Tibial artery (tissue), 4 donors: Measurements from ENCODE around the gene TNFRSF8.

ENCODE experiments used
- DNase-seq, 2 donors: peaks; one replicate each; pipeline ENCODE4 v3.0.0-alpha.2; 2019
- H3K27ac ChIP-seq, 2 donors: fragments of 200-600 bp; sonication (generic) in 1 of 2; 1 replicate in 1 of 2; 2 replicates in 1 of 2; pipeline ENCODE4 v1.5.1; 2018 to 2019; ENCODE audit warnings: mild to moderate bottlenecking in 1 of 2
- H3K27me3 ChIP-seq, 2 donors: fragments of 200-600 bp; sonication (generic) in 1 of 2; one replicate each; pipeline versions ENCODE4 v1.5.1 to v1.6.0; 2016 to 2019
- H3K36me3 ChIP-seq, 3 donors: fragments of 200-600 bp; sonication (generic) in 2 of 3; one replicate each; pipeline ENCODE4 v1.5.1; 2016 to 2019; ENCODE audit warnings: mild to moderate bottlenecking in 2 of 3
- H3K4me1 ChIP-seq, 4 donors: fragments of 200-600 bp; sonication (generic) in 2 of 4; 1 replicate in 3 of 4; 2 replicates in 1 of 4; pipeline ENCODE4 v1.5.1; 2016 to 2019
- H3K4me3 ChIP-seq, 2 donors: fragments of 200-600 bp; sonication (generic) in 1 of 2; 1 replicate in 1 of 2; 2 replicates in 1 of 2; pipeline ENCODE4 v1.5.1; 2018 to 2019; ENCODE audit warnings: mild to moderate bottlenecking in 2 of 2
- H3K9me3 ChIP-seq, 3 donors: fragments of 200-600 bp; sonication (generic) in 1 of 3; one replicate each; pipeline ENCODE4 v1.5.1; 2016 to 2019
- intact Hi-C: fragments of 100-400 bp; cut with DNase I; formaldehyde crosslinking; loops from one replicate; pipeline ENCODE4 v1.15.0; 2023; ENCODE audit warnings: low total_unique reads
- TF ChIP-seq, protein P1 (sequence below), 2 experiments: fragments of 200-600 bp in 1 of 2; fragments of 450-650 bp in 1 of 2; IDR thresholded peaks; one replicate each; pipeline ENCODE4 v1.5.1; 2017 to 2019; ENCODE audit warnings: antibody characterized with exemption in 2 of 2, mild to moderate bottlenecking in 1 of 2, moderate library complexity in 1 of 2

TNFRSF8 gene

DNA sequence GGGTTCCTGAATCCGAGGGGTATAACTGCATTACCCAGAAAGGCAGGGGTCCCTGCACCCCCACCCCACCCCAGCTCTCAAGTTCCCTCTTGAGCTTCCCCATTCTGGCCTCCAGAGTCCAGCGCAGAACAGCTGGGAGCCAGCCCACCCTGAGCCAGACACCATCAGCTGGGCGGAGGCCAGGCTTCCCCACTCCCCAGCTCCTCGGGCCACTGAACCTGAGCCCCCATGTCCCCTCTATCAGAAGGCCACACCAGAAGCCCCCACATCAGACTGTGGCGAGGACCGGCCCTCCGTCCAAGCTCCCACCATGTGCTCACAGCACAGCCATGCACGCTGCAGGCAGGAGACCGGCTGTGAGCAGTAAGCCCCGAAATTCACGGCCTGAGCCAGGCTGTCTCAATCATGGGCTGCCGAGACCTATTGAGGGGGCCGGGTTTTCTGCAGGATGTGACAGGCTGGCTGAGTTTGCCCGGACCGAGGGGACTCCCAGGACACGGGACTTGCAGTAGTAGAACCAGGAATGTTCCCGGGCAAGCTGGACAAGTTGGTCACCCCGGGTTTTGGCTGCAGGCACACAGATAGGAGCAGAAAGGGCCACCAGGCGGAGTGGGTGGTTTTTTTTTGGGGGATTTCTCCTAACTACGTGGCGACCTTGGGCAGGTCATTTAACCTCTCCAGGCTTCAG, 78.2 kb downstream of the TNFRSF8 start:
- no peak for DNase-seq
- Histone ChIP-seq H3K36me3 (no peaks in the 10 kb centered on the region), H3K4me1 (peaks cover 0 to 13% (median 5%) of the 10 kb centered on the region in 4 donors), H3K27me3 (no peaks in the 10 kb centered on the region), H3K27ac (no peak overlapping the region), H3K9me3 (no peaks in the 10 kb centered on the region), H3K4me3 (no peak overlapping the region)
- intact Hi-C loops = no loop called here
- TF ChIP-seq, protein P1, sequence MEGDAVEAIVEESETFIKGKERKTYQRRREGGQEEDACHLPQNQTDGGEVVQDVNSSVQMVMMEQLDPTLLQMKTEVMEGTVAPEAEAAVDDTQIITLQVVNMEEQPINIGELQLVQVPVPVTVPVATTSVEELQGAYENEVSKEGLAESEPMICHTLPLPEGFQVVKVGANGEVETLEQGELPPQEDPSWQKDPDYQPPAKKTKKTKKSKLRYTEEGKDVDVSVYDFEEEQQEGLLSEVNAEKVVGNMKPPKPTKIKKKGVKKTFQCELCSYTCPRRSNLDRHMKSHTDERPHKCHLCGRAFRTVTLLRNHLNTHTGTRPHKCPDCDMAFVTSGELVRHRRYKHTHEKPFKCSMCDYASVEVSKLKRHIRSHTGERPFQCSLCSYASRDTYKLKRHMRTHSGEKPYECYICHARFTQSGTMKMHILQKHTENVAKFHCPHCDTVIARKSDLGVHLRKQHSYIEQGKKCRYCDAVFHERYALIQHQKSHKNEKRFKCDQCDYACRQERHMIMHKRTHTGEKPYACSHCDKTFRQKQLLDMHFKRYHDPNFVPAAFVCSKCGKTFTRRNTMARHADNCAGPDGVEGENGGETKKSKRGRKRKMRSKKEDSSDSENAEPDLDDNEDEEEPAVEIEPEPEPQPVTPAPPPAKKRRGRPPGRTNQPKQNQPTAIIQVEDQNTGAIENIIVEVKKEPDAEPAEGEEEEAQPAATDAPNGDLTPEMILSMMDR (IDR thresholded peaks at IDR 0.05) = no peak

DNA sequence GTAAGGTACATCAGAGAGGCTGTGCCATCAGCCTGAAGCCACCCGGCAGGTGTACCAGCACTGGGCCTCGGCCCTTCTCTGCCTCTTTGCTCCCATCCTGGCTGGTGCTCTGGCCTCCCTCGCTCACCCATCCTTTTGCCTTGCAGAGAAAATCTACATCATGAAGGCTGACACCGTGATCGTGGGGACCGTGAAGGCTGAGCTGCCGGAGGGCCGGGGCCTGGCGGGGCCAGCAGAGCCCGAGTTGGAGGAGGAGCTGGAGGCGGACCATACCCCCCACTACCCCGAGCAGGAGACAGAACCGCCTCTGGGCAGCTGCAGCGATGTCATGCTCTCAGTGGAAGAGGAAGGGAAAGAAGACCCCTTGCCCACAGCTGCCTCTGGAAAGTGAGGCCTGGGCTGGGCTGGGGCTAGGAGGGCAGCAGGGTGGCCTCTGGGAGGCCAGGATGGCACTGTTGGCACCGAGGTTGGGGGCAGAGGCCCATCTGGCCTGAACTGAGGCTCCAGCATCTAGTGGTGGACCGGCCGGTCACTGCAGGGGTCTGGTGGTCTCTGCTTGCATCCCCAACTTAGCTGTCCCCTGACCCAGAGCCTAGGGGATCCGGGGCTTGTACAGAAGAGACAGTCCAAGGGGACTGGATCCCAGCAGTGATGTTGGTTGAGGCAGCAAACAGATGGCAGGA, 79.2 kb downstream of the TNFRSF8 start:
- intact Hi-C loops = no loop called here
- Histone ChIP-seq H3K4me1 (peaks cover 0 to 13% (median 5%) of the 10 kb centered on the region in 4 donors), H3K36me3 (no peaks in the 10 kb centered on the region), H3K4me3 (no peak overlapping the region), H3K9me3 (no peaks in the 10 kb centered on the region), H3K27ac (no peak overlapping the region), H3K27me3 (no peaks in the 10 kb centered on the region)
- TF ChIP-seq, protein P1 (IDR thresholded peaks at IDR 0.05) = no peak
- DNase-seq = no peak

DNA sequence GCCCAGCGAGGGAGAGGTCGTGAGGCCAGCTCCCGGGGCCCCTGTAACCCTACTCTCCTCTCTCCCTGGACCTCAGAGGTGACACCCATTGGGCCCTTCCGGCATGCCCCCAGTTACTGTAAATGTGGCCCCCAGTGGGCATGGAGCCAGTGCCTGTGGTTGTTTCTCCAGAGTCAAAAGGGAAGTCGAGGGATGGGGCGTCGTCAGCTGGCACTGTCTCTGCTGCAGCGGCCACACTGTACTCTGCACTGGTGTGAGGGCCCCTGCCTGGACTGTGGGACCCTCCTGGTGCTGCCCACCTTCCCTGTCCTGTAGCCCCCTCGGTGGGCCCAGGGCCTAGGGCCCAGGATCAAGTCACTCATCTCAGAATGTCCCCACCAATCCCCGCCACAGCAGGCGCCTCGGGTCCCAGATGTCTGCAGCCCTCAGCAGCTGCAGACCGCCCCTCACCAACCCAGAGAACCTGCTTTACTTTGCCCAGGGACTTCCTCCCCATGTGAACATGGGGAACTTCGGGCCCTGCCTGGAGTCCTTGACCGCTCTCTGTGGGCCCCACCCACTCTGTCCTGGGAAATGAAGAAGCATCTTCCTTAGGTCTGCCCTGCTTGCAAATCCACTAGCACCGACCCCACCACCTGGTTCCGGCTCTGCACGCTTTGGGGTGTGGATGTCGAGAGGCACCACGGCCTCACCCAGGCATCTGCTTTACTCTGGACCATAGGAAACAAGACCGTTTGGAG, 80.0 kb downstream of the TNFRSF8 start:
- Histone ChIP-seq H3K27ac (peak overlapping the region; percentile 11 to 29), H3K4me3 (no peak overlapping the region), H3K36me3 (no peaks in the 10 kb centered on the region), H3K27me3 (no peaks in the 10 kb centered on the region), H3K9me3 (no peaks in the 10 kb centered on the region), H3K4me1 (peaks cover 0 to 13% (median 5%) of the 10 kb centered on the region in 4 donors)
- intact Hi-C loops = no loop called here
- TF ChIP-seq, protein P1 (IDR thresholded peaks at IDR 0.05) = no peak
- DNase-seq = peak; percentile 65 to 77

DNA sequence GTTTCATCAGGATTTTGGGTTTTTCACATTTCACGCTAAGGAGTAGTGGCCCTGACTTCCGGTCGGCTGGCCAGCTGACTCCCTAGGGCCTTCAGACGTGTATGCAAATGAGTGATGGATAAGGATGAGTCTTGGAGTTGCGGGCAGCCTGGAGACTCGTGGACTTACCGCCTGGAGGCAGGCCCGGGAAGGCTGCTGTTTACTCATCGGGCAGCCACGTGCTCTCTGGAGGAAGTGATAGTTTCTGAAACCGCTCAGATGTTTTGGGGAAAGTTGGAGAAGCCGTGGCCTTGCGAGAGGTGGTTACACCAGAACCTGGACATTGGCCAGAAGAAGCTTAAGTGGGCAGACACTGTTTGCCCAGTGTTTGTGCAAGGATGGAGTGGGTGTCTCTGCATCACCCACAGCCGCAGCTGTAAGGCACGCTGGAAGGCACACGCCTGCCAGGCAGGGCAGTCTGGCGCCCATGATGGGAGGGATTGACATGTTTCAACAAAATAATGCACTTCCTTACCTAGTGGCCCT, 80.6 kb downstream of the TNFRSF8 start:
- intact Hi-C loops = no loop called here
- TF ChIP-seq, protein P1 (IDR thresholded peaks at IDR 0.05) = no peak
- Histone ChIP-seq H3K27me3 (no peaks in the 10 kb centered on the region), H3K27ac (peak overlapping the region; percentile 11 to 37), H3K9me3 (no peaks in the 10 kb centered on the region), H3K4me3 (no peak overlapping the region), H3K4me1 (peaks cover 0 to 13% (median 5%) of the 10 kb centered on the region in 4 donors), H3K36me3 (no peaks in the 10 kb centered on the region)
- DNase-seq = peak; percentile 90 to 93

DNA sequence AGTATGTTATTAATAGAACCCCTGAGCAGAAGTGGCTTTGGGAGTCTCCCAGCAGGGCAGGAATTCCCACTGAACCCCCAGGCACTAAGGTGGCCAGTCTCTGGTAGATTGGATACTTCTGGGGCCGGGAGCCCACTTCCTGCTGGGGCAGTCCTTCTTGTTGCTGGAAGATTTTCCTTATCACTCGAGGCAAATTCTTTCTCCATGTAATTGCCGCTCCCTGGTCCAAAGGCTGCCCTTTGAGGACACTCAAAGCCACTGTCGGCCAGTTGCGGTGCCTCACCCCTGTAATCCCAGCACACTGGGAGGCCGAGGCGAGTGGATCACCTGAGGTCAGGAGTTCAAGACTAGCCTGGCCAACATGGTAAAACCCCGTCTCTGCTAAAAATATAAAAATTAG, 81.1 kb downstream of the TNFRSF8 start:
- Histone ChIP-seq H3K4me3 (no peak overlapping the region), H3K4me1 (peaks cover 0 to 13% (median 5%) of the 10 kb centered on the region in 4 donors), H3K36me3 (no peaks in the 10 kb centered on the region), H3K9me3 (no peaks in the 10 kb centered on the region), H3K27ac (peak overlapping the region; percentile 11 to 37), H3K27me3 (no peaks in the 10 kb centered on the region)
- TF ChIP-seq, protein P1 (IDR thresholded peaks at IDR 0.05) = no peak
- intact Hi-C loops = no loop called here
- no peak for DNase-seq
